SU-DHL-6 (cell line): ENCODE measurements around the gene TMEM117.

Experiments used
- H2AFZ ChIP-seq: fragments of 200-600 bp; sonication (generic); 2 replicates; pipeline ENCODE4 v1.6.1; 2014; ENCODE audit warnings: low read depth, mild to moderate bottlenecking, moderate library complexity, mixed read lengths, antibody characterized with exemption, low read length; ENCODE audit not compliant: severe bottlenecking
- H3F3A ChIP-seq: fragments of 200-600 bp; shearing (Covaris generic); 2 replicates; pipeline ENCODE4 v1.6.0; 2016; ENCODE audit warnings: antibody characterized with exemption, mild to moderate bottlenecking; ENCODE audit not compliant: insufficient read depth
- H3K27ac ChIP-seq: fragments of 200-600 bp; sonication (generic); 2 replicates; pipeline ENCODE4 v1.5.1; 2016; ENCODE audit warnings: low read depth, mild to moderate bottlenecking, low read length, moderate library complexity, mixed read lengths
- H3K27me3 ChIP-seq: fragments of 200-600 bp; sonication (generic), shearing (Covaris generic); 2 replicates; pipeline ENCODE4 v1.6.0; 2014; ENCODE audit warnings: mild to moderate bottlenecking, low read length
- H3K36me3 ChIP-seq: fragments of 200-600 bp; sonication (generic); 2 replicates; pipeline ENCODE4 v1.6.1; 2014; ENCODE audit warnings: mild to moderate bottlenecking, low read length, mixed read lengths
- H3K4me2 ChIP-seq: fragments of 300-600, 200-600 bp; shearing (Covaris generic), sonication (generic); 2 replicates; pipeline ENCODE4 v1.6.0; 2014; ENCODE audit warnings: low read length, low read depth, mild to moderate bottlenecking; ENCODE audit not compliant: poor library complexity, severe bottlenecking
- H3K4me3 ChIP-seq: fragments of 200-600 bp; sonication (generic); 2 replicates; pipeline ENCODE4 v1.5.1; 2014; ENCODE audit warnings: antibody characterized with exemption, low read length, mild to moderate bottlenecking, mixed read lengths; ENCODE audit not compliant: insufficient read depth, poor library complexity, severe bottlenecking
- H3K79me2 ChIP-seq: fragments of 200-600 bp; sonication (generic); 2 replicates; pipeline ENCODE4 v1.6.1; 2014; ENCODE audit warnings: mild to moderate bottlenecking, low read length, moderate library complexity; ENCODE audit not compliant: insufficient read depth
- H3K9ac ChIP-seq: fragments of 200-600 bp; sonication (generic); 2 replicates; pipeline ENCODE4 v1.7.0; 2014; ENCODE audit warnings: mild to moderate bottlenecking, low read length
- H3K9me2 ChIP-seq: fragments of 200-600 bp; sonication (generic); replicated peaks from 2 replicates; pipeline ENCODE4 v1.6.1; 2014; ENCODE audit warnings: low read length; ENCODE audit not compliant: insufficient read depth
- H3K9me3 ChIP-seq: fragments of 200-600 bp; sonication (generic); 2 replicates; pipeline ENCODE4 v1.6.1; 2014; ENCODE audit warnings: low read length, mixed read lengths; ENCODE audit not compliant: insufficient read depth
- H4K20me1 ChIP-seq: fragments of 200-600 bp; sonication (generic); 2 replicates; pipeline ENCODE4 v1.6.1; 2014; ENCODE audit warnings: low read depth, mild to moderate bottlenecking, antibody characterized with exemption, low read length, moderate library complexity, mixed read lengths
- CTCF ChIP-seq: fragments of 200-600 bp; sonication (generic); IDR thresholded peaks from one replicate; pipeline ENCODE4 v1.5.1; 2017; ENCODE audit warnings: antibody characterized with exemption, mild to moderate bottlenecking, low read length, moderate library complexity; ENCODE audit not compliant: insufficient read depth, poor library complexity, severe bottlenecking
- EZH2phosphoT487 ChIP-seq: fragments of 200-600 bp; sonication (generic), shearing (Covaris generic); conservative IDR thresholded peaks from 2 replicates; pipeline ENCODE4 v1.6.1; 2018; ENCODE audit warnings: mild to moderate bottlenecking, antibody characterized with exemption, low read length, moderate library complexity, mixed read lengths

The TMEM117 gene

DNA sequence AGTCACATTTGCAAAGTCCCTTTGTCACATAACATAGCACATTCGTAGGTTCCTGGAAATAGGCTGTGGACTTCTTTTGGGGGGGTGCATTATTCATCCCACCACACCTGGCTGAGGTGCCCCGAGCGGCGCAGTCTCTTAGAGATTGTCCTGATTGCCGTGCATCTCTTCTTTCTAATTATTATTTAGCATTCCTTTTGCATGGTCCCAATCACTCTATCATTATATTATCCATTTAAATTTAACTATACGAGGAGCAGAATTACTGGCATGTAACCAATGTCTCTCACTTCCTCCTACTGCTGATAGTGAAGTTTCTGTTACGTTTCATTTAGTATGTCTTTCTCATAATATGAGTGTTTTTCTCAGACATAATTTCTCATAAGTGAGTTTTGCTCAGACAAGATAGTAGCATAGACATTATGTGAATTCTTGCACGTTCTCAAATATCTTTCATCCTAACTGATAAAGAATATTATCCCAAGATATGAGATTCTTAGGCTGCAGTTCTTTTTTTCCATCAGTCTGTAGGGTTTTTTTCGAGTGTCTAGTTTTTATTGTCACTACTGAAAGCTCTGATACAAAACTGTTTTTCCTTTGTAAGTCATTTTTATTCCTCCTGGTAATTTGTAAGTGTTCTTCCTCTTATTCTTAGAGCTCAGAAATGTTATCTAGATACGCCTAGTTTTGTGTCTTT lies 595.9 kb downstream of the TMEM117 start:
- TF ChIP-seq EZH2phosphoT487 (no peak), CTCF (no peak)
- H3F3A ChIP-seq, result no peaks in the 10 kb centered on the region
- H3K9ac ChIP-seq, result no peak overlapping the region
- no peaks in the 10 kb centered on the region for H3K27me3 ChIP-seq
- no peak overlapping the region for H2AFZ ChIP-seq
- no peak overlapping the region for H3K4me3 ChIP-seq
- no peaks in the 10 kb centered on the region for H4K20me1 ChIP-seq
- no peak overlapping the region for H3K4me2 ChIP-seq
- H3K9me3 ChIP-seq, result no peaks in the 10 kb centered on the region
- no peaks in the 10 kb centered on the region for H3K9me2 ChIP-seq
- H3K27ac ChIP-seq, result no peak overlapping the region
- H3K79me2 ChIP-seq, result no peaks in the 10 kb centered on the region
- H3K36me3 ChIP-seq, result no peaks in the 10 kb centered on the region

- no peak overlapping the region for H3K27ac ChIP-seq
- no peaks in the 10 kb centered on the region for H3K9me2 ChIP-seq
- no peaks in the 10 kb centered on the region for H3F3A ChIP-seq
- H2AFZ ChIP-seq, result no peak overlapping the region
- no peak overlapping the region for H3K4me2 ChIP-seq
- H3K4me3 ChIP-seq, result no peak overlapping the region
- no peaks in the 10 kb centered on the region for H4K20me1 ChIP-seq
- no peak for TF ChIP-seq CTCF
- TF ChIP-seq EZH2phosphoT487, result no peak
- H3K36me3 ChIP-seq, result no peaks in the 10 kb centered on the region
- no peaks in the 10 kb centered on the region for H3K9me3 ChIP-seq
- no peak overlapping the region for H3K9ac ChIP-seq
- no peaks in the 10 kb centered on the region for H3K79me2 ChIP-seq
- no peaks in the 10 kb centered on the region for H3K27me3 ChIP-seq
These were observed 597.8 kb downstream of the TMEM117 start for GRCh38 chr12:44433659-44434058.

GRCh38 chr12:44436756-44437155 lies 600.9 kb downstream of the TMEM117 start:
- Histone ChIP-seq H3K9me2 (no peaks in the 10 kb centered on the region), H3F3A (no peaks in the 10 kb centered on the region), H4K20me1 (no peaks in the 10 kb centered on the region), H3K4me2 (no peak overlapping the region), H3K9me3 (no peaks in the 10 kb centered on the region), H3K27me3 (no peaks in the 10 kb centered on the region), H3K9ac (no peak overlapping the region), H3K27ac (no peak overlapping the region), H3K4me3 (no peak overlapping the region), H2AFZ (no peak overlapping the region), H3K79me2 (no peaks in the 10 kb centered on the region), H3K36me3 (no peaks in the 10 kb centered on the region)
- TF ChIP-seq CTCF (no peak), EZH2phosphoT487 (no peak)
